Astrocyte (in vitro differentiated cells and primary cell): ENCODE measurements around the gene GIPC3.

Source experiments
- CTCF ChIP-seq: IDR thresholded peaks from 2 replicates; pipeline ENCODE4 v1.5.1; 2011; ENCODE audit warnings: low read depth, mild to moderate bottlenecking, inconsistent platforms, low read length, moderate library complexity; ENCODE audit not compliant: insufficient read depth
- EZH2 ChIP-seq: IDR thresholded peaks from 2 replicates; pipeline ENCODE4 v1.6.1; 2012; ENCODE audit warnings: mild to moderate bottlenecking, low read length, inconsistent platforms; ENCODE audit not compliant: insufficient read depth

- TF ChIP-seq CTCF, result no peak
- TF ChIP-seq EZH2, result no peak
Measured at GRCh38 chr19:3546119-3546518, 39.2 kb upstream of the GIPC3 start.
